Measurements from ENCODE around the gene ALPP.

DNA sequence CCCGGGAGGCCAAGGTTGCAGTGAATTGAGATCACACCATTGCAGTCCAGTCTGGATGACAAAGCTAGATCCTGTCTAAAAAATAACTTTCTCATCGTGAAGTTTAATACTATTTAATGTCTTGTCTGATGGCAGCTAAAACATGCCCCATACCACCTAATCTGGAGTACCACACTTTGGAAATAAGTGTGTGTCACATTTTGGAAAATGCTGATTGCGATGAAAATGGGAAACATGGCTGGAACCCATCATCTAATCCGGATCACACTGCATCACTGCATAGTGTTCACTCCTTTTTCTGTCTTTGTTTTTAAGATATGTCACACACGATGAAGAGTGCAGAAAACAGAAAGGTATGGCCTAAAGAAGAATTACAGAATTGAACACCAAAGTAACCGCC lies 31.2 kb upstream of the ALPP start:
- TF ChIP-seq GABPA (IDR thresholded peaks at IDR 0.05; ENCODE audit: low read depth) (no peak), POLR2AphosphoS5 (IDR thresholded peaks at IDR 0.05; ENCODE audit: low read depth) (no peak), REST (IDR thresholded peaks at IDR 0.05; ENCODE audit: insufficient replicate concordance, low read depth) (no peak), SPI1 (IDR thresholded peaks at IDR 0.05; ENCODE audit: borderline replicate concordance, low read depth) (no peak)
- TF ChIP-seq, protein P1, sequence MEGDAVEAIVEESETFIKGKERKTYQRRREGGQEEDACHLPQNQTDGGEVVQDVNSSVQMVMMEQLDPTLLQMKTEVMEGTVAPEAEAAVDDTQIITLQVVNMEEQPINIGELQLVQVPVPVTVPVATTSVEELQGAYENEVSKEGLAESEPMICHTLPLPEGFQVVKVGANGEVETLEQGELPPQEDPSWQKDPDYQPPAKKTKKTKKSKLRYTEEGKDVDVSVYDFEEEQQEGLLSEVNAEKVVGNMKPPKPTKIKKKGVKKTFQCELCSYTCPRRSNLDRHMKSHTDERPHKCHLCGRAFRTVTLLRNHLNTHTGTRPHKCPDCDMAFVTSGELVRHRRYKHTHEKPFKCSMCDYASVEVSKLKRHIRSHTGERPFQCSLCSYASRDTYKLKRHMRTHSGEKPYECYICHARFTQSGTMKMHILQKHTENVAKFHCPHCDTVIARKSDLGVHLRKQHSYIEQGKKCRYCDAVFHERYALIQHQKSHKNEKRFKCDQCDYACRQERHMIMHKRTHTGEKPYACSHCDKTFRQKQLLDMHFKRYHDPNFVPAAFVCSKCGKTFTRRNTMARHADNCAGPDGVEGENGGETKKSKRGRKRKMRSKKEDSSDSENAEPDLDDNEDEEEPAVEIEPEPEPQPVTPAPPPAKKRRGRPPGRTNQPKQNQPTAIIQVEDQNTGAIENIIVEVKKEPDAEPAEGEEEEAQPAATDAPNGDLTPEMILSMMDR (IDR thresholded peaks at IDR 0.05; ENCODE audit: insufficient read depth, low read length): no peak

Measured in HL-60 (cell line).